Measurements from ENCODE around the gene NPAS4.

- TF ChIP-seq CTCF (CRISPR knock-in tag; IDR thresholded peaks at IDR 0.05) (no peak), ZNF687 (CRISPR knock-in tag; IDR thresholded peaks at IDR 0.05) (no peak), ZNF354B (CRISPR knock-in tag; IDR thresholded peaks at IDR 0.05) (no peak), SP5 (CRISPR knock-in tag; IDR thresholded peaks at IDR 0.05; ENCODE audit: borderline replicate concordance, low read depth) (no peak), ZNF350 (CRISPR knock-in tag; IDR thresholded peaks at IDR 0.05; ENCODE audit: borderline replicate concordance, low read depth) (no peak), NONO (IDR thresholded peaks at IDR 0.05) (no peak), NONO (CRISPR knock-in tag; conservative IDR thresholded peaks at IDR 0.05) (no peak), ELK4 (CRISPR knock-in tag; IDR thresholded peaks at IDR 0.05; ENCODE audit: borderline replicate concordance) (no peak), POLR2AphosphoS5 (IDR thresholded peaks at IDR 0.05; ENCODE audit: low read depth, low read length) (no peak), PCBP2 (optimal IDR thresholded peaks at IDR 0.05; ENCODE audit: low read depth, low read length, poor library complexity, severe bottlenecking) (no peak)
Measured at GRCh38 chr11:66464916-66465315, 44.1 kb downstream of the NPAS4 start.

All from HepG2 (cell line).